T-helper 17 cell (primary cell): ENCODE data around the gene CPAMD8. TPM values are rescaled to one million over a fixed set of nuclear protein-coding genes. Genes with fewer than 3 reads are reported as not detected.
A peak's percentile ranks its signal among the peaks of the same experiment; 100 is the strongest.
"Not testable (repeated sequence)": the region's sequence is repeated elsewhere in the genome, so short reads cannot be mapped to it uniquely, and the experiment has no call there.

ENCODE experiments used
- ATAC-seq: fragments of 150-1000 bp; cut with Tn5 transposase; 2 replicates; pipeline ENCODE4 v1.10.0; 2021; ENCODE audit warnings: mild to moderate bottlenecking, moderate library complexity
- DNase-seq, 3 donors: peaks; one replicate each; pipeline versions ENCODE4 v3.0.0 to v3.0.0-alpha.2; 2020 to 2021
- H3K9me3 ChIP-seq: one replicate; pipeline ENCODE4 v1.7.0; 2013; ENCODE audit warnings: low read length, mild to moderate bottlenecking; ENCODE audit not compliant: control insufficient read depth, poor library complexity, severe bottlenecking
- H3K27ac Mint-ChIP-seq: one replicate; pipeline ENCODE4 v1.8.0; 2022; ENCODE audit warnings: mild to moderate bottlenecking, moderate library complexity, mixed read lengths
- H3K27me3 Mint-ChIP-seq: one replicate; pipeline ENCODE4 v1.8.0; 2022; ENCODE audit warnings: mixed read lengths
- H3K36me3 Mint-ChIP-seq: one replicate; pipeline ENCODE4 v1.8.0; 2022; ENCODE audit warnings: low read depth, mixed read lengths
- H3K4me1 Mint-ChIP-seq: one replicate; pipeline ENCODE4 v1.8.0; 2022; ENCODE audit warnings: mild to moderate bottlenecking, mixed read lengths
- H3K4me3 Mint-ChIP-seq: one replicate; pipeline ENCODE4 v1.8.0; 2022; ENCODE audit warnings: mild to moderate bottlenecking, moderate library complexity, mixed read lengths
- total RNA-seq, 4 donors: library from RNA in 2 of 4; stranded (reverse) in 2 of 4; gene quantifications; one replicate each; pipeline ENCODE4 v1.2.3 and lab custom pipeline; 2022 to 2026

CPAMD8 gene
- total RNA-seq, 2 donors from 2014 or later = 1.1 to 3.3 TPM

GRCh38 chr19:16885166-16885565, 141.4 kb downstream of the CPAMD8 start:
- no peak overlapping the region for H3K27ac Mint-ChIP-seq
- DNase-seq (no peak), ATAC-seq (no peak)
- H3K27me3 Mint-ChIP-seq = no peaks in the 10 kb centered on the region
- peaks cover 2% of the 10 kb centered on the region for H3K4me1 Mint-ChIP-seq
- peaks cover 2% of the 10 kb centered on the region for H3K36me3 Mint-ChIP-seq
- no peak overlapping the region for H3K4me3 Mint-ChIP-seq
- H3K9me3 ChIP-seq = peaks cover 6% of the 10 kb centered on the region

- no peaks in the 10 kb centered on the region for H3K27me3 Mint-ChIP-seq
- peaks cover 2% of the 10 kb centered on the region for H3K4me1 Mint-ChIP-seq
- no peak overlapping the region for H3K4me3 Mint-ChIP-seq
- ATAC-seq = no peak
- DNase-seq = no peak
- H3K9me3 ChIP-seq = peaks cover 6% of the 10 kb centered on the region
- peaks cover 4% of the 10 kb centered on the region for H3K36me3 Mint-ChIP-seq
- H3K27ac Mint-ChIP-seq = no peak overlapping the region
Measured at GRCh38 chr19:16883522-16883921, 143.1 kb downstream of the CPAMD8 start.

GRCh38 chr19:16882146-16882545, 144.5 kb downstream of the CPAMD8 start:
- Mint-ChIP-seq H3K36me3 (peaks cover 4% of the 10 kb centered on the region), H3K4me3 (no peak overlapping the region), H3K27me3 (no peaks in the 10 kb centered on the region), H3K27ac (no peak overlapping the region), H3K4me1 (peaks cover 1% of the 10 kb centered on the region)
- ATAC-seq (no peak), DNase-seq (no peak)
- H3K9me3 ChIP-seq = peaks cover 6% of the 10 kb centered on the region

- peaks cover 6% of the 10 kb centered on the region for H3K9me3 ChIP-seq
- Mint-ChIP-seq H3K36me3 (peaks cover 4% of the 10 kb centered on the region), H3K4me3 (no peak overlapping the region), H3K27ac (no peak overlapping the region), H3K4me1 (peaks cover 3% of the 10 kb centered on the region), H3K27me3 (no peaks in the 10 kb centered on the region)
- no peak for ATAC-seq
- DNase-seq = no peak
Measured at GRCh38 chr19:16880884-16881554, 145.6 kb downstream of the CPAMD8 start.

- no peak overlapping the region for H3K4me3 Mint-ChIP-seq
- H3K4me1 Mint-ChIP-seq = peaks cover 3% of the 10 kb centered on the region
- H3K27me3 Mint-ChIP-seq = no peaks in the 10 kb centered on the region
- H3K27ac Mint-ChIP-seq = no peak overlapping the region
- ATAC-seq (no peak), DNase-seq (no peak)
- H3K36me3 Mint-ChIP-seq = peaks cover 8% of the 10 kb centered on the region
- peaks cover 6% of the 10 kb centered on the region for H3K9me3 ChIP-seq
Measured at GRCh38 chr19:16878181-16878965, 148.2 kb downstream of the CPAMD8 start.

GRCh38 chr19:16877581-16877980, 149.0 kb downstream of the CPAMD8 start:
- Mint-ChIP-seq H3K4me1 (peaks cover 3% of the 10 kb centered on the region), H3K27ac (no peak overlapping the region), H3K36me3 (peaks cover 8% of the 10 kb centered on the region), H3K27me3 (no peaks in the 10 kb centered on the region), H3K4me3 (no peak overlapping the region)
- ATAC-seq = no peak
- no peak for DNase-seq
- peaks cover 6% of the 10 kb centered on the region for H3K9me3 ChIP-seq

GRCh38 chr19:16876904-16877361, 149.7 kb downstream of the CPAMD8 start:
- DNase-seq (no peak), ATAC-seq (no peak)
- Mint-ChIP-seq H3K4me3 (no peak overlapping the region), H3K27ac (no peak overlapping the region), H3K4me1 (peaks cover 3% of the 10 kb centered on the region), H3K36me3 (peaks cover 8% of the 10 kb centered on the region), H3K27me3 (no peaks in the 10 kb centered on the region)
- peaks cover 6% of the 10 kb centered on the region for H3K9me3 ChIP-seq

GRCh38 chr19:16875584-16876555, 150.7 kb downstream of the CPAMD8 start:
- Mint-ChIP-seq H3K4me1 (peaks cover 3% of the 10 kb centered on the region), H3K4me3 (no peak overlapping the region), H3K27ac (no peak overlapping the region), H3K36me3 (peaks cover 11% of the 10 kb centered on the region), H3K27me3 (no peaks in the 10 kb centered on the region)
- DNase-seq = no peak
- H3K9me3 ChIP-seq = no peaks in the 10 kb centered on the region
- no peak for ATAC-seq

- H3K9me3 ChIP-seq, ATAC-seq, H3K4me3 Mint-ChIP-seq, H3K4me1 Mint-ChIP-seq, H3K27me3 Mint-ChIP-seq, H3K36me3 Mint-ChIP-seq, DNase-seq: not testable (repeated sequence)
- H3K27ac Mint-ChIP-seq = peak overlapping the region; percentile 61
Measured at GRCh38 chr19:16874978-16875299, 151.7 kb downstream of the CPAMD8 start.

- no peaks in the 10 kb centered on the region for H3K27me3 Mint-ChIP-seq
- H3K27ac Mint-ChIP-seq = peak overlapping the region; percentile 61
- H3K36me3 Mint-ChIP-seq = peaks cover 7% of the 10 kb centered on the region
- H3K4me3 Mint-ChIP-seq = no peak overlapping the region
- no peaks in the 10 kb centered on the region for H3K9me3 ChIP-seq
- ATAC-seq (no peak), DNase-seq (no peak)
- H3K4me1 Mint-ChIP-seq = peaks cover 3% of the 10 kb centered on the region
Measured at GRCh38 chr19:16874250-16874977, 152.2 kb downstream of the CPAMD8 start.

- Mint-ChIP-seq H3K4me3 (no peak overlapping the region), H3K27me3 (no peaks in the 10 kb centered on the region), H3K36me3 (peaks cover 7% of the 10 kb centered on the region), H3K4me1 (peaks cover 3% of the 10 kb centered on the region), H3K27ac (peak overlapping the region; percentile 61)
- DNase-seq (no peak), ATAC-seq (no peak)
- no peaks in the 10 kb centered on the region for H3K9me3 ChIP-seq
Measured at GRCh38 chr19:16873594-16873993, 153.0 kb downstream of the CPAMD8 start.

- H3K4me3 Mint-ChIP-seq = no peak overlapping the region
Measured at GRCh38 chr19:16872728-16873127, 153.9 kb downstream of the CPAMD8 start.

More at GRCh38 chr19:16872728-16873127, 153.9 kb downstream of the CPAMD8 start:
- ATAC-seq (no peak), DNase-seq (no peak)
- no peak overlapping the region for H3K27ac Mint-ChIP-seq
- H3K4me1 Mint-ChIP-seq = peaks cover 3% of the 10 kb centered on the region
- no peaks in the 10 kb centered on the region for H3K27me3 Mint-ChIP-seq
- H3K9me3 ChIP-seq = no peaks in the 10 kb centered on the region
- peaks cover 11% of the 10 kb centered on the region for H3K36me3 Mint-ChIP-seq
